ENCODE results near the gene DHX40. TPM values are rescaled to one million over a fixed set of nuclear protein-coding genes. Genes with fewer than 3 reads are reported as not detected.

DHX40 gene
- total and polyA plus RNA-seq, 2 of the 8 experiments (the other 6 are each of a cell fraction or from before 2014, with no cell fraction given) = 13.5 to 28.3 TPM

GRCh38 chr17:59565171-59565958 is at the start of gene DHX40 (continued):
- TF ChIP-seq E2F6 (IDR thresholded peaks at IDR 0.05) (peak; percentile 100), BACH1 (IDR thresholded peaks at IDR 0.05; ENCODE audit: low read length) (no peak), HDAC6 (IDR thresholded peaks at IDR 0.05; ENCODE audit: low read depth, low read length) (no peak), RAD21 (IDR thresholded peaks at IDR 0.05 in 1 of 2, conservative IDR thresholded peaks at IDR 0.05 in 1 of 2; ENCODE audit: low read depth in 2 of 2, low read length in 2 of 2) (no peak), SP4 (IDR thresholded peaks at IDR 0.05; ENCODE audit: low read length) (no peak; the same call in 1 of the 2 replicates), POLR2A (IDR thresholded peaks at IDR 0.05; ENCODE audit: control extremely low read depth in 1 of 2, low read depth in 2 of 2, low read length in 2 of 2) (peak in 1 of 2 experiments; percentile 93; a peak in 2 of 3 replicates), CEBPB (IDR thresholded peaks at IDR 0.05; ENCODE audit: low read depth, low read length) (no peak), ZNF274 (IDR thresholded peaks at IDR 0.05; ENCODE audit: borderline replicate concordance, extremely low read depth, low read length) (no peak), CHD2 (IDR thresholded peaks at IDR 0.05; ENCODE audit: low read length) (peak; percentile 75), RFX5 (IDR thresholded peaks at IDR 0.05; ENCODE audit: borderline replicate concordance, low read depth, low read length) (no peak), SRF (IDR thresholded peaks at IDR 0.05; ENCODE audit: low read depth, low read length) (peak; percentile 85), EZH2 (IDR thresholded peaks at IDR 0.05; ENCODE audit: low read depth, low read length, severe bottlenecking) (no peak), SP1 (IDR thresholded peaks at IDR 0.05; ENCODE audit: low read depth, low read length) (peak; percentile 80), KDM5A (IDR thresholded peaks at IDR 0.05; ENCODE audit: low read length) (peak; percentile 97), TAF1 (IDR thresholded peaks at IDR 0.05; ENCODE audit: low read depth, low read length) (peak; percentile 86), SIX5 (IDR thresholded peaks at IDR 0.05; ENCODE audit: low read depth, low read length) (no peak), SIN3A (conservative IDR thresholded peaks at IDR 0.05 in 1 of 2, IDR thresholded peaks at IDR 0.05 in 1 of 2; ENCODE audit: low read depth in 1 of 2, low read length in 2 of 2) (peak in 1 of 2 experiments; percentile 85; a peak in 3 of 4 replicates), MAFK (IDR thresholded peaks at IDR 0.05; ENCODE audit: low read depth, low read length) (no peak), RBBP5 (IDR thresholded peaks at IDR 0.05; ENCODE audit: borderline replicate concordance, low read depth, low read length) (peak; percentile 99), PHF8 (conservative IDR thresholded peaks at IDR 0.05; ENCODE audit: low read depth, low read length) (peak; percentile 90), ATF3 (IDR thresholded peaks at IDR 0.05; ENCODE audit: insufficient read depth, low read depth, low read length) (peak; percentile 96), POU5F1 (IDR thresholded peaks at IDR 0.05; ENCODE audit: low read depth, low read length) (no peak), CBX5 (IDR thresholded peaks at IDR 0.05; ENCODE audit: low read depth, low read length) (no peak), YY1 (IDR thresholded peaks at IDR 0.05; ENCODE audit: low read depth, low read length) (no peak)
